Measurements from ENCODE around the gene CCDC7.

DNA sequence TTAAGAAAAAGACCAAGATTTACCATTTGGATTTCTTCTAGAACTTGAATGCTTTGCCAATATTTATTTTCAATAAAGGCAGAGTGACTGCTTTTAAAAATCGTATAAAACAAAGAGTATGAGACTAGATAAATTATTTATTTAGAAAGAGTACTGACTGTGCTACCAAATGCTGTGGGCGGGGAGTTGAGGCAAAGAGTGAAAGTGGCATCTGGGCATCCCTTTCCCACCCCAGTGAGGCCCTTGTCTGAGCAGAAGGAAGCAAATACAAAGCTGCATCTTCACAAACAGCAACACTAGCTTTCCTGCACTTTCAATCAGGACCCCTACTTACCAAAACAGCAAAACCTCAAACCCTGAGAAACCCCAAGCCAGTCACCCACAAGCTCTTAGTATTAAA is 477.2 kb downstream of the CCDC7 start:
- TF ChIP-seq, protein P1, sequence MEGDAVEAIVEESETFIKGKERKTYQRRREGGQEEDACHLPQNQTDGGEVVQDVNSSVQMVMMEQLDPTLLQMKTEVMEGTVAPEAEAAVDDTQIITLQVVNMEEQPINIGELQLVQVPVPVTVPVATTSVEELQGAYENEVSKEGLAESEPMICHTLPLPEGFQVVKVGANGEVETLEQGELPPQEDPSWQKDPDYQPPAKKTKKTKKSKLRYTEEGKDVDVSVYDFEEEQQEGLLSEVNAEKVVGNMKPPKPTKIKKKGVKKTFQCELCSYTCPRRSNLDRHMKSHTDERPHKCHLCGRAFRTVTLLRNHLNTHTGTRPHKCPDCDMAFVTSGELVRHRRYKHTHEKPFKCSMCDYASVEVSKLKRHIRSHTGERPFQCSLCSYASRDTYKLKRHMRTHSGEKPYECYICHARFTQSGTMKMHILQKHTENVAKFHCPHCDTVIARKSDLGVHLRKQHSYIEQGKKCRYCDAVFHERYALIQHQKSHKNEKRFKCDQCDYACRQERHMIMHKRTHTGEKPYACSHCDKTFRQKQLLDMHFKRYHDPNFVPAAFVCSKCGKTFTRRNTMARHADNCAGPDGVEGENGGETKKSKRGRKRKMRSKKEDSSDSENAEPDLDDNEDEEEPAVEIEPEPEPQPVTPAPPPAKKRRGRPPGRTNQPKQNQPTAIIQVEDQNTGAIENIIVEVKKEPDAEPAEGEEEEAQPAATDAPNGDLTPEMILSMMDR (conservative IDR thresholded peaks at IDR 0.05), result no peak
- TF ChIP-seq EZH2 (IDR thresholded peaks at IDR 0.05; ENCODE audit: low read depth), result no peak
